PFSK-1 (cell line): ENCODE measurements around the gene APBA2.

ENCODE experiments used
- POLR2AphosphoS5 ChIP-seq: IDR thresholded peaks from 2 replicates; pipeline ENCODE4 v1.6.1; 2012; ENCODE audit warnings: low read depth, mild to moderate bottlenecking, control low read depth, low read length, moderate library complexity
- TF ChIP-seq, protein P1 (sequence below), 2 experiments: IDR thresholded peaks; 2 replicates each; pipeline versions ENCODE4 v1.6.1 to v1.8.0; 2011 to 2012; ENCODE audit warnings: low read depth in 2 of 2, low read length in 2 of 2, control low read depth in 1 of 2, inconsistent platforms in 1 of 2, mild to moderate bottlenecking in 1 of 2, moderate library complexity in 1 of 2; ENCODE audit not compliant: insufficient read depth in 1 of 2

DNA sequence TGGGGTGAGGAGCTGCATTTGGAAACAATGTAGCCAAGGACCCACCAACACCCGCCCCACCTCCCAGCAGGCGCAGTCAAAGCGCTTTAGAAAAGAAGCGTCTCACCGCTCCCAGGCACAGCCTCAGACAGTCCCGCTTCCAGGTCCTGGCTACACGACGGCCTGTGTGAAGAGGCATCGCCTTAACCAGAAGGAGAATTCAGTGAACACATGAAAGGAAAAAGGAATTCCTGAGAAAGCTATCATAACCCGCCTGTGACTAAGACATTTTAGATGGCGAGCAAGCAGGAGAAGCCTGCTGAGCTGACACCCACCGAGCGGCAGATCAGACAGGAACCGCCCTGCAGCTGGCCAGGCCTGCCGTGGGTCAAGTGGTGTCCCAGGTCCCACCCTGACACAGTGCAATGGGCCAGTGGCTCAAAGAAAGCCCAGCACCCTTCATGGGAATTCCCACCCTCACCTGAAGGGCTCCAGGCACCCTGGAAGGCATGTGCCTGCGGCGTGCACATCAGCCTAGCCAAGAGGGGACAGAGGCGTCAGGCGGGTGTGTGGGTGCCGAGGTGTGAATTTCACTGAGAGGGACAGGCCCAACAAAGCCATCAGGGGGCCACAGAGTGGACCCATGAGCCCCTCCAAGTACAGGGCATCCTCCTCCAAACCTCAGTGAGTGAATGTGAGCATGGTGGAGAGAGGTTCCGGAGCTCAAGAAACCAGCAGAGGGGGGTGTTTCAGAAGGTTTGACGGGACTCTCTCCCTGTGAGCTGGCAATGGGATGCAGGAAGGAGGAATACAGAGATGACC, 239.0 kb downstream of the APBA2 start:
- no peak for TF ChIP-seq POLR2AphosphoS5
- TF ChIP-seq, protein P1, sequence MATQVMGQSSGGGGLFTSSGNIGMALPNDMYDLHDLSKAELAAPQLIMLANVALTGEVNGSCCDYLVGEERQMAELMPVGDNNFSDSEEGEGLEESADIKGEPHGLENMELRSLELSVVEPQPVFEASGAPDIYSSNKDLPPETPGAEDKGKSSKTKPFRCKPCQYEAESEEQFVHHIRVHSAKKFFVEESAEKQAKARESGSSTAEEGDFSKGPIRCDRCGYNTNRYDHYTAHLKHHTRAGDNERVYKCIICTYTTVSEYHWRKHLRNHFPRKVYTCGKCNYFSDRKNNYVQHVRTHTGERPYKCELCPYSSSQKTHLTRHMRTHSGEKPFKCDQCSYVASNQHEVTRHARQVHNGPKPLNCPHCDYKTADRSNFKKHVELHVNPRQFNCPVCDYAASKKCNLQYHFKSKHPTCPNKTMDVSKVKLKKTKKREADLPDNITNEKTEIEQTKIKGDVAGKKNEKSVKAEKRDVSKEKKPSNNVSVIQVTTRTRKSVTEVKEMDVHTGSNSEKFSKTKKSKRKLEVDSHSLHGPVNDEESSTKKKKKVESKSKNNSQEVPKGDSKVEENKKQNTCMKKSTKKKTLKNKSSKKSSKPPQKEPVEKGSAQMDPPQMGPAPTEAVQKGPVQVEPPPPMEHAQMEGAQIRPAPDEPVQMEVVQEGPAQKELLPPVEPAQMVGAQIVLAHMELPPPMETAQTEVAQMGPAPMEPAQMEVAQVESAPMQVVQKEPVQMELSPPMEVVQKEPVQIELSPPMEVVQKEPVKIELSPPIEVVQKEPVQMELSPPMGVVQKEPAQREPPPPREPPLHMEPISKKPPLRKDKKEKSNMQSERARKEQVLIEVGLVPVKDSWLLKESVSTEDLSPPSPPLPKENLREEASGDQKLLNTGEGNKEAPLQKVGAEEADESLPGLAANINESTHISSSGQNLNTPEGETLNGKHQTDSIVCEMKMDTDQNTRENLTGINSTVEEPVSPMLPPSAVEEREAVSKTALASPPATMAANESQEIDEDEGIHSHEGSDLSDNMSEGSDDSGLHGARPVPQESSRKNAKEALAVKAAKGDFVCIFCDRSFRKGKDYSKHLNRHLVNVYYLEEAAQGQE (IDR thresholded peaks at IDR 0.05; ENCODE audit: insufficient read depth in 1 of 2, low read depth in 2 of 2, low read length in 2 of 2), result no peak
